GM10266 (cell line): ENCODE results near the gene TRAPPC10.

Source experiments
- DNase-seq: peaks from one replicate; pipeline ENCODE4 v3.0.0; 2012; ENCODE audit errors: extremely low spot score
- TF ChIP-seq, protein P1 (sequence below): IDR thresholded peaks from 2 replicates; pipeline ENCODE4 v1.5.1; 2012; ENCODE audit warnings: mild to moderate bottlenecking, low read depth; ENCODE audit not compliant: control insufficient read depth, insufficient read depth; ENCODE audit errors: missing control alignments

TRAPPC10 gene

DNA sequence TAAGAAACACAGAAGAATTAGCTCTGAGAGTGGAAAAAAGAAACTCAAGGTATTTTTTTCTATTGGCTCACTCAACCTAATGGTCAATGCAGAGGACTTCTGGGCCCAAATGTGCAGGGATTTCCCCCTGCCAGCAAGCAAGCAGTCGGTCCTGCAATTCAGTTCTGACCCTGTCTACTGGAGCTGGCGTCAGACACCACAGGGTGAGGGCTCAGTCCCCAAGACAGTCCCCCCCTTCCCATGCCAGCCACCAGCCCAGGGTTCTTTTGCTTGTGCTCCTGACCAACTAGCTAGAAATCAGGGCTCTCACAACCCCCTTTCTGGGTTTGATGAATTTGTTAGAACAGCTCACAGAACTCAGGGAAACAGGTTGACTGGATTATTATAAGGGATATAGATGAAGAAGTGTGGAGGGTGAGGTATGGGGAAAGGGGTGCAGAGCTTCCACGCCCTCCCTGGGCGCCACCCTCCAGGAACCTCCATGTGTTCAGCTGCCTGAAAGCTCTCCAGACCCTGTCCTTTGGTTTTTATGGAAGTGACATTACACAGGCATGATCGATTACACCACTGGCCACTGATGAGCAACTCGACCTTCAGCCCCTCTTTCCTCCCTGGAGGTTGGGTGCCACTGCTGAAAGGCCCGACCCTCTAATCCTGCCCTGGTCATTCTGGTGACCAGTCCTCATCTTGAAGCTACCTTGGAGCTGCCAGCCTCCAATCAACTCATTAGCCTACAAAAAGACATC is 72.6 kb downstream of the TRAPPC10 start:
- no peak for DNase-seq
- TF ChIP-seq, protein P1, sequence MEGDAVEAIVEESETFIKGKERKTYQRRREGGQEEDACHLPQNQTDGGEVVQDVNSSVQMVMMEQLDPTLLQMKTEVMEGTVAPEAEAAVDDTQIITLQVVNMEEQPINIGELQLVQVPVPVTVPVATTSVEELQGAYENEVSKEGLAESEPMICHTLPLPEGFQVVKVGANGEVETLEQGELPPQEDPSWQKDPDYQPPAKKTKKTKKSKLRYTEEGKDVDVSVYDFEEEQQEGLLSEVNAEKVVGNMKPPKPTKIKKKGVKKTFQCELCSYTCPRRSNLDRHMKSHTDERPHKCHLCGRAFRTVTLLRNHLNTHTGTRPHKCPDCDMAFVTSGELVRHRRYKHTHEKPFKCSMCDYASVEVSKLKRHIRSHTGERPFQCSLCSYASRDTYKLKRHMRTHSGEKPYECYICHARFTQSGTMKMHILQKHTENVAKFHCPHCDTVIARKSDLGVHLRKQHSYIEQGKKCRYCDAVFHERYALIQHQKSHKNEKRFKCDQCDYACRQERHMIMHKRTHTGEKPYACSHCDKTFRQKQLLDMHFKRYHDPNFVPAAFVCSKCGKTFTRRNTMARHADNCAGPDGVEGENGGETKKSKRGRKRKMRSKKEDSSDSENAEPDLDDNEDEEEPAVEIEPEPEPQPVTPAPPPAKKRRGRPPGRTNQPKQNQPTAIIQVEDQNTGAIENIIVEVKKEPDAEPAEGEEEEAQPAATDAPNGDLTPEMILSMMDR: no peak

DNA sequence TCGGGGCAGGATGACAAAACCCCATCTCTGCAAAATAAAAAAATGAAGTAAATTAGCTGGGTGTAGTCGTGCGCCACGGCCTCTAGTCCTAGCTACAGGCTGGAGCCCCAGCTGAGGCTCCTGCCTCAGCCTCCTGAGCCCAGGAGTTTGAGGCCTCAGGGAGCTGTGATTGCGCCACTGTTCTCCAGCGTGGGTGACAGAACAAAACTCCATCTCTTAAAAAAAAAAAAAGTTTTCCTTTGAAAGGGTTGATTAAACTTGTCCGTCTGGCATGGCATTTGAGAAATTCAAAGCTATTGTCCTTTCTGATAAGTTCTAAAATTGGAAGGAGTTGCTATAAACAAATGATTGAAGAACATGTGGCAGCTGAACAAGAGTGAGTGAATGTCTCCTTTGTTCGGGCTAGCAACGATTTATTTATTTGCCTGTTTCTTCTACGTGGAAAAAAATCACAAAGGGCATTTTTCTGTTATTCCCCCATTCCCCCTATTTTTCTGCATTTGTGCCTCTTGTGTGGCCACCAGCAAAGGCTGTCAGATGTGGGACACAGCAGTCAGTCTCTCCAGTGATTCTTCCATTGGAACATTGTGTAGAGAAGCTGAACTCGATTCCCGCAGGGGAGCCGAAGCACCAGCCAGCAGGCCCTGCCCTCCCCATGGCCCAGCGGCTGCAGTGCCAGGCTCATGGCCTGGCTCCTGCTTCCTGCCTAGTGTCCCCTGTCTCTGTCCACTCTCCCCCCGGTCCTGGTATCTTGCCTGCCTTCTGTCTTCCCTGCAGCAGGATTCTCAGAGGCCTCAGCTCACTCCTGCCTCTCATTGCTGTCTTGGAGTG is 73.6 kb downstream of the TRAPPC10 start:
- DNase-seq: no peak
- TF ChIP-seq, protein P1: no peak

DNA sequence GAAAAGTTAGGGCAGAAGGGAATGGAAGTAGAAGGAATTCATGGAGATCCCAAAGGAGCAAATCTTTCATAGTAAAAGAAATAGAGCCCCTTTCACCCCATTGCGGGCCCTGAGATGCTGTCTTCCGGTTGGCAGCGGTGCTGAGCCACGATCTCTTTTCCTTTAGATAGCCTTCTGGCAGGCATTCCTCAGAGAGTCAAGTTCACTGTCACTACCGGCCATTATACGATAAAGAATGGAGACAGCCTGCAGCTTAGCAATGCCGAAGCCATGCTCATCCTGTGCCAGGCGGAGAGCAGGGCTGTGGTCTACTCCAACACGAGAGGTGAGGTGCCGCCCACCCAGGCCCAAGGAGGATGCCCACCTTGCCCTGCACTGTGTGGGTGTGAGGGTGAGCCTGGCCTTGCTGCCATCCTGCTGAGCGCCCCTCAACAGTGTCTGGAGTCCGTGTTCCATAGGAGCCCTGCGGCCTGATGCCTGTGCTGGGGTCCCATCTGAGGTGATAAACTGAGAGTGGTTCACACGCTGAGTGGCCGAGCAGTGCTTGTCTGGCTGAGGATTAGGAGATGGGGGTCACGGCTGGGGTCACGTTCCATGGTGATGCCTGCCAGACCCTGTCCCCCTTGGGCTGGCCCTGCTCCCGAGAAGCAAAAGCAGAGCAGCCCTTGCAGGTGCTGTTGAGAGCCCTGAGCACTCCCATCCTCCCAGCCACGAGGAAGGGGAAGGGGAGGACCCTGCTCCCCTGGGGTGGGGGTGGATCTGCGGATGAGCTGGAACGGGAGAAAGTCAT is 74.7 kb downstream of the TRAPPC10 start:
- DNase-seq: no peak
- TF ChIP-seq, protein P1: no peak

DNA sequence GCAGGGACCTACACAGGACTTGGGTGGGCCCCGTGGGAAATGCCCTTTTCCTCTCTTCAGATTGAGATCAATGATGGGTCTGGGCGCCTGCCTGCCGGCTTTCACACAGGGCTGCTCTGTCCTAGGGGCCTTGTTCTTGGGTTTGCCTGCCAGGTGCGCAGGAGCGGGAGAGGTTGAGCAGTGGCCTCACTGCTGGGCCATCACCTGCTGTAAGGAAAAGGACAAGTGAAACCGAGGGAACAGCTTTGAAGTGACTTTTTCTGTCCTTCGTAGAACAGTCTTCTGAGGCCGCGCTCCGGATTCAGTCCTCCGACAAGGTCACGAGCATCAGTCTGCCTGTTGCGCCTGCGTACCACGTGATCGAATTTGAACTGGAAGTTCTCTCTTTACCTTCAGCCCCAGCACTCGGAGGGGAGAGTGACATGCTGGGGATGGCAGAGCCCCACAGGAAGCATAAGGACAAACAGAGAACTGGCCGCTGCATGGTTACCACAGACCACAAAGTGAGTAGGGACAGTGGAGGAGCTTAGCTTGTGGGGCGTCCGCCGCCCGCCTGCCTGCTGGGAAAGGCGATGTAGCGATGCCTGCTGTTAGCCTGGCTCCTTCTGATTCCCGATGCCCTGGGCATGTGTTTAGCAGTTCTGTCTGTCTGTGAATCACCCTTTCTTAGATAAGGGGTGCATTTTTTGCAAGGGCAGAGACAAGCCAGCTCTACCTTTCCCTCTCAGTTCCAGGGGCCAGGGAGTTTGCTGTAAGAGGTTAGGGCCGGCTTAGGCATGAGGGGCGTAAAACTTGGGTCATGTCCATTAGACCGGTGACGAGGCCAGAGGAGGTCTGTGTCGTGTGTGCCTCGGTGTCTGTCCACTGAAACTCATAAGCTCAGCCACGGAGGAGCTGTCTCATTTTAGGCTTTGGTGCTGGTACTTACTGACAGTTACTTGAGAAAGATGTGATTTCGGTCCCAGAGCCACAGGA is 75.6 kb downstream of the TRAPPC10 start:
- DNase-seq: no peak
- TF ChIP-seq, protein P1: no peak

DNA sequence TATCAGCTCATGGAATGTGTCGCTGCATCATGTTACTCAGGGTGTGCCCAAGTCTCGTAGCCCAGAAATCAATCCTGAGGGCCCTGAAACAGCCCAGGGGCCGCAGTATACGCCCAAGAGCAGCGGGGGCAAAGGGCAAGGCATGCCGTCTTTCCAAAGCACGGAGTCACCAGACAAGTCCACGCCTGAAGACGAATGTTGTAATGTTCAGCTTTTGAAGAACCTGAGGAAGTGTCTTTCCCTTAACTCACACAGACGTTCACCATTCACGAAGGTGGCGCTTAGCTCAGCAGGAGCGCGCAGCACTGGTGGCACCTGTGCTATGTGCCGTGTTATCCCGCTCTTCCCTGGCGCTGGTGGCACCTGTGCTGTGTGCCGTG is 76.3 kb downstream of the TRAPPC10 start:
- TF ChIP-seq, protein P1: no peak
- DNase-seq: no peak
